Heart left ventricle (tissue), 16 donors: ENCODE measurements around the gene MYO1E. TPM values are rescaled to one million over a fixed set of nuclear protein-coding genes. Genes with fewer than 3 reads are reported as not detected.

Source experiments
- ATAC-seq, 4 donors: fragments of 200-7000 bp; cut with Tn5 transposase; one replicate each; pipeline ENCODE4 v1.9.1; 2020 to 2022; ENCODE audit warnings: moderate library complexity in 4 of 4, mild to moderate bottlenecking in 3 of 4, moderate number of reproducible peaks in 1 of 4
- DNase-seq, 5 donors: peaks; one replicate each; pipeline ENCODE4 v3.0.0-alpha.2; 2020
- H3K27ac ChIP-seq, 12 donors: fragments of 200-600 bp; sonication (generic) in 4 of 12; one replicate each; pipeline versions ENCODE4 v1.5.0 to v1.8.0; 2016 to 2022; ENCODE audit warnings: mild to moderate bottlenecking in 2 of 12
- H3K27me3 ChIP-seq, 9 donors: fragments of 200-600 bp; sonication (generic) in 2 of 9; one replicate each; pipeline versions ENCODE4 v1.5.1 to v1.8.0; 2016 to 2022; ENCODE audit warnings: mild to moderate bottlenecking in 3 of 9
- H3K36me3 ChIP-seq, 9 donors: fragments of 200-600 bp; sonication (generic) in 2 of 9; one replicate each; pipeline versions ENCODE4 v1.5.0 to v1.8.0; 2018 to 2022; ENCODE audit warnings: mild to moderate bottlenecking in 2 of 9
- H3K4me1 ChIP-seq, 12 donors: fragments of 200-600 bp; sonication (generic) in 4 of 12; one replicate each; pipeline versions ENCODE4 v1.5.0 to v1.8.0; 2016 to 2022; ENCODE audit warnings: mild to moderate bottlenecking in 3 of 12
- H3K4me3 ChIP-seq, 12 donors: fragments of 200-600 bp; sonication (generic) in 4 of 12; one replicate each; pipeline versions ENCODE4 v1.5.0 to v1.8.0; 2017 to 2022; ENCODE audit warnings: mild to moderate bottlenecking in 9 of 12, moderate library complexity in 4 of 12
- H3K9me3 ChIP-seq, 12 donors: fragments of 200-600 bp; sonication (generic) in 4 of 12; one replicate each; pipeline versions ENCODE4 v1.5.0 to v1.8.0; 2016 to 2022; ENCODE audit warnings: mild to moderate bottlenecking in 1 of 12
- POLR2A ChIP-seq, 2 donors: fragments of 450-650 bp; IDR thresholded peaks; one replicate each; pipeline ENCODE4 v1.6.1; 2017; ENCODE audit warnings: antibody characterized with exemption in 2 of 2, mild to moderate bottlenecking in 2 of 2, moderate library complexity in 2 of 2
- WGBS, 4 donors: extraction: QIAGEN DNeasy Blood & Tissue Kit in 2 of 4; methylation state at CpG; one replicate each; pipeline versions ENCODE4 v1.1.5 to v1.1.7; 2013 to 2018; 5-methylcytosine and 5-hydroxymethylcytosine counted together
- intact Hi-C, 10 donors: fragments of 100-400 bp; cut with DNase I; formaldehyde crosslinking; loops; one replicate each; pipeline versions ENCODE4 v1.11.1 to v1.14.2; 2022
- polyA plus RNA-seq, 2 donors: library from polyadenylated mRNA; stranded (reverse); fragments of 200-250 nt; gene quantifications; one replicate each; pipeline ENCODE4 v1.2.3, GENCODE V29; 2013
- total RNA-seq, 9 donors: library from RNA; depleted of rRNA in 2 of 9; stranded (reverse); fragments of >200 nt in 2 of 9; fragmentation: NEBNext Ultra II Directional in 3 of 9; extraction: Animal tissue kit (Norgen Biotek cat#: 25700) in 3 of 9; gene quantifications; one replicate each; pipeline versions ENCODE4 v1.1.0 to v1.2.4, GENCODE V29; 2016 to 2023
- TF ChIP-seq, protein P1 (sequence below), 12 donors: fragments of 200-600 bp; sonication (generic) in 4 of 12; IDR thresholded peaks; one replicate each; pipeline versions ENCODE4 v1.5.0 to v1.8.0; 2018 to 2022; ENCODE audit warnings: antibody characterized with exemption in 12 of 12, mild to moderate bottlenecking in 5 of 12
- donor health status: ischemic (EF 13 %, LVEDD 7.1; RV severe dilation, severe dysfunction).
- donor health status: healthy with polysubstance abuse.
- donor health status: DM: no; HTN: yes; CAD: no.
- donor health status: DM: no; HTN: no; CAD: no.
- donor health status: ischemic (EF 25% LVEDD 6.9; RV normal size, moderate dysfunction).
- donor health status: ischemic (EF 25% LVEDD 5.7; RV mildly dilated, moderate dysfunction).
- donor health status: healthy.
- donor health status: DM: yes; HTN: yes; CAD: no.
- donor health status: ischemic (EF 35%, LVEDD 5.7; RV mildly dilated, moderate dysfunction).
- donor health status: nonischemic (EF 11% LVEDD 7.7; RV severe dilation, severe dysfunction).
- donor health status: DM: yes; HTN: yes; CAD: no.
- donor health status: PGD.
- donor health status: ischemic (EF 29% LVEDD 5.4; RV normal size, mild dysfunction).
- donor health status: nonischemic (EF 23%, LVEDD 6.1; RV moderate dilation, normal function).

MYO1E gene
- total and polyA plus RNA-seq, 11 donors, result 8.5 to 98.6 (median 25.2) TPM

DNA sequence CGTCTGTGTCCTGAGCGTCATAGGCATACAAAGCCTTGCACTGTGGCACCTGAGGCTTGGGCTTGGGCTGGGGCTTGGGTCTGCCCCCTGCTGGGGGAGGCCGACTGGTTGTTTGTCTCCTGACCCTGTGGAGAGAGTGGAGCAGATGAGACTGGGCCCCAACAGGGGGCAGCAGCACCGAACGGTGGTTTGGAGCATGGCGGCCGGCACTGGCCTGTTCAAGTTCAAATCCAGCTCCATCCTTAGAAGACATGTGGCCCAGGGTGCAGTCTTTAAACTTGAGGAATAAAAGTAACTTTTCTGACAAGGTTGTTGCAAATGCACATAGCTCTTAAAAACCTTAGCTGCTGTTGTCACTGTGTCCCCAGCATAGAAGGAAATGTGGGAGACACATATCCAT lies 234.4 kb downstream of the MYO1E start:
- ATAC-seq, result peak in 3 of 4 donors; percentile 54 to 64 (median 55)
- Histone ChIP-seq H3K27me3 (no peaks in the 10 kb centered on the region), H3K4me3 (no peak overlapping the region), H3K36me3 (peaks cover 0 to 74% (median 50%) of the 10 kb centered on the region in 9 donors), H3K27ac (no peak overlapping the region), H3K9me3 (no peaks in the 10 kb centered on the region), H3K4me1 (peaks cover 0 to 9% (median 0%) of the 10 kb centered on the region in 12 donors)
- intact Hi-C loops, result no loop called here
- TF ChIP-seq, protein P1, sequence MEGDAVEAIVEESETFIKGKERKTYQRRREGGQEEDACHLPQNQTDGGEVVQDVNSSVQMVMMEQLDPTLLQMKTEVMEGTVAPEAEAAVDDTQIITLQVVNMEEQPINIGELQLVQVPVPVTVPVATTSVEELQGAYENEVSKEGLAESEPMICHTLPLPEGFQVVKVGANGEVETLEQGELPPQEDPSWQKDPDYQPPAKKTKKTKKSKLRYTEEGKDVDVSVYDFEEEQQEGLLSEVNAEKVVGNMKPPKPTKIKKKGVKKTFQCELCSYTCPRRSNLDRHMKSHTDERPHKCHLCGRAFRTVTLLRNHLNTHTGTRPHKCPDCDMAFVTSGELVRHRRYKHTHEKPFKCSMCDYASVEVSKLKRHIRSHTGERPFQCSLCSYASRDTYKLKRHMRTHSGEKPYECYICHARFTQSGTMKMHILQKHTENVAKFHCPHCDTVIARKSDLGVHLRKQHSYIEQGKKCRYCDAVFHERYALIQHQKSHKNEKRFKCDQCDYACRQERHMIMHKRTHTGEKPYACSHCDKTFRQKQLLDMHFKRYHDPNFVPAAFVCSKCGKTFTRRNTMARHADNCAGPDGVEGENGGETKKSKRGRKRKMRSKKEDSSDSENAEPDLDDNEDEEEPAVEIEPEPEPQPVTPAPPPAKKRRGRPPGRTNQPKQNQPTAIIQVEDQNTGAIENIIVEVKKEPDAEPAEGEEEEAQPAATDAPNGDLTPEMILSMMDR (IDR thresholded peaks at IDR 0.05), result peak in 10 of 12 donors; percentile 14 to 54 (median 40)
- no peak for TF ChIP-seq POLR2A (IDR thresholded peaks at IDR 0.05)
- DNase-seq, result peak in 1 of 5 donors; percentile 36
- 65 to 81% (median 74%) methylated on average over 6 to 7 of the region's 7 CpGs for WGBS, 4 donors

DNA sequence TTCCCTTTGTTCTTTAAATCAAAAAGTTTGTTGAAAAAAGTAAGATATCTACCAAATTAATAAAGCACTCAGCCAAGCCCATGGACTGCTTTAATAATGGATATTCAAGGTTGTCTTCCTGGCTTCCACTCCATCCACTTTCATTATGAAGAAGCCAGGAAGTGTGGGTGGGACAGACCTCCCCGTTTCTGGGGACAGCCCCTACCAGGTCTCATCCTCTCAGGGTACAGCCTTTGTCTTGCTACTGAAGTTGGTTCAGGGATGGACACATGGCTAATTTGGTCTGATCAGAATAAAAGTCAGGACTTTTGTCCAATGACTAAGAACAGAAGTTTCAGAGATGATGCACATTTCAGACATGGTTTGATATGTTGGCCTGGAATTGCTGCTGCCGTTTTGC lies 235.1 kb downstream of the MYO1E start:
- WGBS, 4 donors, result 46 to 67% (median 55%) methylated on average over 2 of the region's 2 CpGs
- TF ChIP-seq, protein P1 (IDR thresholded peaks at IDR 0.05), result no peak
- no peak for TF ChIP-seq POLR2A (IDR thresholded peaks at IDR 0.05)
- DNase-seq (no peak), ATAC-seq (peak in 1 of 4 donors; percentile 30)
- Histone ChIP-seq H3K9me3 (no peaks in the 10 kb centered on the region), H3K27ac (no peak overlapping the region), H3K4me3 (no peak overlapping the region), H3K27me3 (no peaks in the 10 kb centered on the region), H3K4me1 (peaks cover 0 to 9% (median 0%) of the 10 kb centered on the region in 12 donors), H3K36me3 (peaks cover 0 to 78% (median 49%) of the 10 kb centered on the region in 9 donors)
- intact Hi-C loops, result no loop called here

DNA sequence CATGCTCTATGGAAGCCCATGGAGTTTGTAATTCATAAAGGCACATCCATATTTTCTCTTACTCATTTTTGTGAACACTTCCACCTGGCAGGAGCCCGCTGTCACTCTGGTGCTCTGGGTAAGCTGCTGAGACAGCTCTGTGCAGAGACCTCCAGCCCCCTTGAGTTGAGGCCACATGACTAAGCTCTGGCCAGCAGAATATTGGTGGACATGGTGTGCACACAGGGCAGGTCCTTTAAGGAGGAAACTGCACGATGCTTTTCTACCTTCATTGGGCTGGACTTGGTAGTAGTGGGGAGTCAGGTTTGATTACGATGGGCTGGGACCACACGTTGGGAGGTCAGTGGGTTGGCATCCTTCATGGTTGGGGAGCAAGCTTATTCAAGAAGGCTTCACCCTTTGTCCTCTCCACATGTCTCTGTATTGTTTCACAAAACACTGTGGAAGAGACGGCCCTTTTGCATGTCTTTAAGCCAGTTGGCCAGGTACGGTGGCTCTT lies 238.7 kb downstream of the MYO1E start:
- 95 to 99% (median 99%) methylated on average over 6 of the region's 6 CpGs for WGBS, 4 donors
- ATAC-seq (no peak), DNase-seq (no peak)
- Histone ChIP-seq H3K27me3 (no peaks in the 10 kb centered on the region), H3K36me3 (peaks cover 0 to 80% (median 43%) of the 10 kb centered on the region in 9 donors), H3K27ac (no peak overlapping the region), H3K4me1 (no peaks in the 10 kb centered on the region), H3K4me3 (no peak overlapping the region), H3K9me3 (peaks cover 0 to 9% (median 0%) of the 10 kb centered on the region in 12 donors)
- intact Hi-C loops, result no loop called here
- TF ChIP-seq, protein P1 (IDR thresholded peaks at IDR 0.05), result no peak
- TF ChIP-seq POLR2A (IDR thresholded peaks at IDR 0.05), result no peak

DNA sequence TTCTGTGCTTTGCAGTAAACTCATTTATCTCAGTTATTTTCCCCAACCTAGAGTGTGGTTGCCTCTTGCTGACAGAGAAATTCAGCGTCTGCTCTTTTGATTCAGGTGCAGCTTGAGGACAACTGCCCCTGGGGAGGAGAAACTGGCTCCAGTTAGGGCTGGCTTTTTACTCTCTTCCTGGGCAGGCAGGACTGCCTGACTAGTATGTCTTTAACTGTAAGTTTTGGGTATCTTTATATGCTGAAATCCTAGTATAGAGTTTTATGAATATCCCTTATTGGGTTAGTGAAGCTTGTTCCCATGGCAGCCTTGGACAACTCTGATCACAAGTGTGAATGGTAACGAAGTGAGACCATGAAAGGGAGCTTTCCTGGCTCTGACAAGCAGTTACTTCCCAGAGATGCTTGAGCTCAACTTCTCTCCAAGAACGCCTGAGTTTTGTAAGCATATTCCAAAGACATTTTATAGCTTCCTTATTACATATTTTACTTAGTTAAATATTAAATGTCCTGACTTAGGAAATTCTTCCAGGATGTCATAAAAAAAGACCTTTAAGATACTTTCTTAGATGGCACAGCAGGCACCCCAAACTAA lies 240.6 kb downstream of the MYO1E start:
- H3K4me1 ChIP-seq, result no peaks in the 10 kb centered on the region
- H3K27ac ChIP-seq, result no peak overlapping the region
- peaks cover 0 to 63% (median 30%) of the 10 kb centered on the region in 9 donors for H3K36me3 ChIP-seq
- WGBS, 4 donors, result 94 to 100% (median 95%) methylated on average over 3 of the region's 3 CpGs
- H3K4me3 ChIP-seq, result no peak overlapping the region
- H3K27me3 ChIP-seq, result no peaks in the 10 kb centered on the region
- no peak for DNase-seq
- H3K9me3 ChIP-seq, result peaks cover 0 to 21% (median 0%) of the 10 kb centered on the region in 12 donors
- no peak for TF ChIP-seq POLR2A (IDR thresholded peaks at IDR 0.05)
- TF ChIP-seq, protein P1 (IDR thresholded peaks at IDR 0.05), result no peak
- intact Hi-C loops, result no loop called here
- ATAC-seq, result no peak
